Measurements from ENCODE around the gene MYO15A.

Gene MYO15A

GRCh38 chr17:18136357-18136756 is 27.8 kb downstream of the MYO15A start:
- no peak overlapping the region for H3K27ac ChIP-seq
- TF ChIP-seq, protein P1, sequence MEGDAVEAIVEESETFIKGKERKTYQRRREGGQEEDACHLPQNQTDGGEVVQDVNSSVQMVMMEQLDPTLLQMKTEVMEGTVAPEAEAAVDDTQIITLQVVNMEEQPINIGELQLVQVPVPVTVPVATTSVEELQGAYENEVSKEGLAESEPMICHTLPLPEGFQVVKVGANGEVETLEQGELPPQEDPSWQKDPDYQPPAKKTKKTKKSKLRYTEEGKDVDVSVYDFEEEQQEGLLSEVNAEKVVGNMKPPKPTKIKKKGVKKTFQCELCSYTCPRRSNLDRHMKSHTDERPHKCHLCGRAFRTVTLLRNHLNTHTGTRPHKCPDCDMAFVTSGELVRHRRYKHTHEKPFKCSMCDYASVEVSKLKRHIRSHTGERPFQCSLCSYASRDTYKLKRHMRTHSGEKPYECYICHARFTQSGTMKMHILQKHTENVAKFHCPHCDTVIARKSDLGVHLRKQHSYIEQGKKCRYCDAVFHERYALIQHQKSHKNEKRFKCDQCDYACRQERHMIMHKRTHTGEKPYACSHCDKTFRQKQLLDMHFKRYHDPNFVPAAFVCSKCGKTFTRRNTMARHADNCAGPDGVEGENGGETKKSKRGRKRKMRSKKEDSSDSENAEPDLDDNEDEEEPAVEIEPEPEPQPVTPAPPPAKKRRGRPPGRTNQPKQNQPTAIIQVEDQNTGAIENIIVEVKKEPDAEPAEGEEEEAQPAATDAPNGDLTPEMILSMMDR (conservative IDR thresholded peaks at IDR 0.05) = no peak

DNA sequence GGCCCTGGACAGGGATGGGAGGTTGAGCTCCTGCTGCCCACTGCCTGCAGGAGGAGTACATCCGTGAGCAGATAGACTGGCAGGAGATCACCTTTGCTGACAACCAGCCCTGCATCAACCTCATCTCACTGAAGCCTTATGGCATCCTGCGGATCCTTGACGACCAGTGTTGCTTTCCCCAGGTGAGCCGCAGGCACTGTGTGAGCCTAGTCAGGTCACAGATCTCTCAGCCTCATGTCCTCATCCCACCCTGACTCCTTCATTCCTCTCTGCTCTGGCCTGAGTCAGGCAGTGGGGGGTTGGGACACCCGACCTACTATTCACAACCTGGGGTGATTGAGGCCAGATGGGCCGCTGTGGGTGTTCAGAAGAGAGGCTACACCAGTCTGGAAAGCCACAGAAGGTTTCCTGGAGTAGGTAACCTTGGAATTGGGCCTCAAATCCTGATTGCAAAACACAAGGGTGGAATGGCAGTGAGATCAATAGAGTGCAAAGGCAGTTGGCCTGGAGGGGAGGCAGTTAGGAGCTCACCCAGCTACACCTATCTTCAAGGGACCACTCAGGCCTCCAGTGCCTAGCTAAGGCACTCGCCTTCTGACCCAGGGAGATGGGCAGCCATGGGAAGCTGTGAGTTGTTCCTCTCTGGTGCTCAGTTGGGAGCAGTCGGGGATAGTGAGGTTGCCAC is 29.7 kb downstream of the MYO15A start:
- TF ChIP-seq, protein P1 (conservative IDR thresholded peaks at IDR 0.05) = no peak

DNA sequence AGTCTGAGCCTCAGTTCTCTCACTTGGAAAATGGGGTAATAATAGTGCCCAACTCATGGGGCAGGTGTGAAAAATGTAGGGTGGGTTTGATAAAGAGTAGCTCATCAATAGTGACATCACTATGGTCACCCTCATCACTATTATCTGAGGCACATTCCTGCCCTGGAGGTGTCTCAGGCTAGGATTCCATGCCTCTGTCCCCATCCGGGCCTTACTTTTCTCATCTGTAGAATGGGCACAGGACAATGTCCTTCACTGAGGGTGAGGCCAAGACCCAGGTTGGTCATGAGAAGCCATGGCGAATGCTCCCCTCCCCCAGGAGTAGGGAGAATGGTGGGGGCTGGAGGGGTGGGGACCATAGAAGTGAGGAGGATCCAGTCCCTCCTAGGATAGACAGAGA is 30.5 kb downstream of the MYO15A start:
- TF ChIP-seq, protein P1 (conservative IDR thresholded peaks at IDR 0.05) = no peak

More for the DNA sequence above, 29.7 kb downstream of the MYO15A start:
- H3K27ac ChIP-seq = no peak overlapping the region

GRCh38 chr17:18139498-18139897 is 30.9 kb downstream of the MYO15A start:
- TF ChIP-seq, protein P1 (conservative IDR thresholded peaks at IDR 0.05) = no peak
- H3K27ac ChIP-seq = no peak overlapping the region

More for the DNA sequence above, 30.5 kb downstream of the MYO15A start:
- no peak overlapping the region for H3K27ac ChIP-seq

- TF ChIP-seq, protein P1 (conservative IDR thresholded peaks at IDR 0.05) = peak; percentile 23; the same call in 1 of the 2 replicates
- H3K27ac ChIP-seq = no peak overlapping the region
These were observed 31.4 kb downstream of the MYO15A start for GRCh38 chr17:18139949-18140348.

DNA sequence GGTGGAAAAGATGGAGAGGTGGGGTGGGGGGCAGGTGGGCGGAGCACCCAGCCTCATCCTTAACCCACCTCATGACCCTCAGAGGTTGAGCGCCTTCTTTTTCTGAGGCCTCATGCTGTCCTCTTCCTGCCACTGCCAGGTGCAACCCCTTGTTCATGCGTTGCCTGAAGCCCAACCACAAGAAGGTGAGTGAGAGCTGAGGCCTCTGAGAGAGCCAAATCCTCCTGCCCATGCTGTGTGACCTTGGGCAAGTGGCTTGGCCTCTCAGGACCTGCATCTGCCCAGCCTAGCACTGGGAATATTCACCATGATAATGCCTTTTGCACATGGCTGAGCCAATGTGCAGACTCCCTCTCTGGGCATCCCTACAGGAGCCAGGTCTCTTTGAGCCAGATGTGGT is 32.1 kb downstream of the MYO15A start:
- TF ChIP-seq, protein P1 (conservative IDR thresholded peaks at IDR 0.05) = no peak
- H3K27ac ChIP-seq = no peak overlapping the region

DNA sequence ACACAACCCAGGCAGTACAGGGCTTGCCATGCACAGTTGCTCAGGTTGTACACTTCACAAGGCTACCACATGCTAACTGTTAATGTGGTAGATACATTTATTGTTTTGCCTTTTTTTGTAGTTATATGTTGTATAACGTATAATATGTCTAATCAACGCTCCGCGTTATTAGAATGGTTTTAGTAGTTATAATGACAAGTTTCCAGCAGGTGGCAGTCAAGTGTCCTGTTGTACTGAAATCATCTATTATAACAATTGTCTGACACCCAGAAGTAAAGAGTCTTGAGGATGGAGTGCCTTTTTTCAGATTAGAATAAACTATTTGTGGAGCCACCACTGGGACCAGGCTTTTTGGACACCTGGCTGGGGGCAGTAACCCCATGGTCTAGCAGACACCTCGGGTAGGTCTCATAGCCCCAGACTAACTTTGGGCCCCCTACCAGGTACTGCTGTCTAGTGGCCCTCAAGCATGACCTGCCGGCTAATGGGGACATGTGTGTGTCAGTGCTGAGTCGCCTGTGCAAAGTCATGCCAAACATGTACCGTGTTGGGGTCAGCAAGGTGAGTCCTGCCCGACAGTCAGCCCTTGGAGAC is 32.8 kb downstream of the MYO15A start:
- no peak overlapping the region for H3K27ac ChIP-seq
- TF ChIP-seq, protein P1 (conservative IDR thresholded peaks at IDR 0.05) = peak; percentile 79

Data from VCaP (cell line).